ENCODE measurements around the gene EYA2. TPM values are rescaled to one million over a fixed set of nuclear protein-coding genes. Genes with fewer than 3 reads are reported as not detected.

EYA2 gene
- polyA plus RNA-seq, 12 donors: 1.6 to 4.4 (median 2.4) TPM; not detected in 2

- DNase-seq: no peak
Measured at GRCh38 chr20:47033665-47034064, 139.0 kb downstream of the EYA2 start.

GRCh38 chr20:47035026-47035590 is 140.5 kb downstream of the EYA2 start:
- no peak for DNase-seq

- no peak for DNase-seq
Measured at GRCh38 chr20:47036091-47036870, 141.6 kb downstream of the EYA2 start.

GRCh38 chr20:47038566-47039560 is 144.2 kb downstream of the EYA2 start:
- DNase-seq: no peak

GRCh38 chr20:47040506-47041125 is 146.0 kb downstream of the EYA2 start:
- no peak for DNase-seq

GRCh38 chr20:47041396-47041899 is 146.8 kb downstream of the EYA2 start:
- DNase-seq: no peak

- DNase-seq: no peak
Measured at GRCh38 chr20:47042464-47042863, 147.8 kb downstream of the EYA2 start.

- DNase-seq: no peak
Measured at GRCh38 chr20:47043086-47043485, 148.4 kb downstream of the EYA2 start.

GRCh38 chr20:47044938-47045337 is 150.3 kb downstream of the EYA2 start:
- no peak for DNase-seq

- DNase-seq: no peak
Measured at GRCh38 chr20:47048054-47048453, 153.4 kb downstream of the EYA2 start.

GRCh38 chr20:47049771-47050170 is 155.1 kb downstream of the EYA2 start:
- DNase-seq: no peak

- no peak for DNase-seq
Measured at GRCh38 chr20:47050996-47051395, 156.4 kb downstream of the EYA2 start.

- DNase-seq: no peak
Measured at GRCh38 chr20:47051936-47052526, 157.4 kb downstream of the EYA2 start.

GRCh38 chr20:47054506-47054905 is 159.9 kb downstream of the EYA2 start:
- no peak for DNase-seq

GRCh38 chr20:47054945-47055344 is 160.3 kb downstream of the EYA2 start:
- no peak for DNase-seq

- DNase-seq: peak; percentile 38
Measured at GRCh38 chr20:47055699-47056369, 161.2 kb downstream of the EYA2 start.

- no peak for DNase-seq
Measured at GRCh38 chr20:47057661-47058060, 163.0 kb downstream of the EYA2 start.

GRCh38 chr20:47058236-47058635 is 163.6 kb downstream of the EYA2 start:
- DNase-seq: no peak

GRCh38 chr20:47059536-47059935 is 164.9 kb downstream of the EYA2 start:
- DNase-seq: no peak

- no peak for DNase-seq
Measured at GRCh38 chr20:47061549-47061948, 166.9 kb downstream of the EYA2 start.

Data from muscle of arm (tissue), 12 donors.